ENCODE data around the gene FKBP1A. TPM values are rescaled to one million over a fixed set of nuclear protein-coding genes. Genes with fewer than 3 reads are reported as not detected.

Gene FKBP1A
- total and polyA plus RNA-seq, 2 of the 4 experiments (the other 2 are of a cell fraction), result 120 to 528 TPM

DNA sequence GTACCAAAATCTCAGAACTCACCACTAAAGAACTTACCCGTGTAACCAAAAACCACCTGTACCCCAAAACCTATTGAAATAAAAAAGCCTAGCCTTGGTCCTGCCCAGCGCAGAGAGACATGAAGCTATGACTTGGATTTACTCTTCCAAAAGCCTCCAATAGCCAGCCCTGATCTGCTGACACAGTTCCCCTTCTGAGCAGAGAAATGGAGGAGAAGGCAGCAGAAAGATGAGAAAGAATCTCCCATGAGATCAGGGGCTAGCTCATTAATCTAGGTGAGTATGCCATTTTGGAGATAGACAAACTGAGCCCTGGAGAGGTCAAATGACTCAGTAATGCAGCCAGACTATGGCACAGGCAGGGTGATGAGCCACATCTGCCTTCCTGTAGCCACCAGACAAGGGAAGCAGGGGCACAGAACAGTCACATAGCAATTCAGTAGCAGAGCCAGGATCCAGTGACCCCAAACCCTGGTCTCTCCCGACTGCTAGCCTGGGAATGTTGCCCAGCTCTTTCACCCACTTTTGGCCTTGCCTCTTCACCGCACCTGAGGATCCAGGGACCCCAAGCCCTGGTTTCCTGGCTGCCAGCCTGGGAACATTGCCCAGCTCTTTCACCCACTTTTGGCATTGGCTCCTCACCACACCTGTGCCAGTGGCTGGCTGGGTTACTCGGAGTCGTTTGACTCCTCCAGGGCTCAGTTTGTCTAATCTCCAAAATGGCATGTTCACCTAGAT, 56.7 kb downstream of the FKBP1A start (continued):
- no peak for TF ChIP-seq RCOR1 (IDR thresholded peaks at IDR 0.05; ENCODE audit: insufficient replicate concordance, low read length)

DNA sequence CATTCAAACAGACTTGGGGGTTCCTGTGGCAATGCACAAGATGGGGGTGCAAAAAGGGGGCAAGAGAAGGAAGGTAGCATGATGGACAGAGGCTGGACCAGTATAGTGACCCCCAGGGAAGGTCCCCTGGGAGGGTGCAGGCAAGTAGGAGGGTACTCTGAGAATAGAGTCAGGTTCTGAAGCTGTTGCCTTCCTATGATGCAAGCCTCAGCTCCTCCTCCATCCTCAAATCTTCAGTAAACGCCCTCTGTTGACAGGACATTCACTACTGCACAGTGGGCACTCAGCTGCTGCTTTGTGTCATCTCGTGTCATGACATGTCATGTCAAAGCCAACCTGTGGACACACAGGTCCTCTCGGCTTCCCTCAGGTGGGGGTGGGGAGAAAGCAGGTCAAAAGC, 58.1 kb downstream of the FKBP1A start:
- H3K27me3 ChIP-seq (ENCODE audit: control insufficient read depth, insufficient read depth, low read length), result no peaks in the 10 kb centered on the region
- H4K8ac ChIP-seq (ENCODE audit: low read depth in 2 of 2, low read length in 2 of 2), result no peak overlapping the region
- no peak overlapping the region for H2AK9ac ChIP-seq (replicated peaks; ENCODE audit: low read depth, low read length, poor library complexity)
- no peak overlapping the region for H4K5ac ChIP-seq (ENCODE audit: low read depth, low read length)
- intact Hi-C loops (cut with micrococcal nuclease), result no loop called here
- H3K56ac ChIP-seq (ENCODE audit: extremely low read depth, insufficient read depth, low read length), result no peak overlapping the region
- no peak overlapping the region for H3K23ac ChIP-seq (ENCODE audit: low read depth, low read length)
- peaks cover 35% of the 10 kb centered on the region for H3K9me1 ChIP-seq (ENCODE audit: insufficient read depth, low read length)
- no peak overlapping the region for H3K18ac ChIP-seq (ENCODE audit: low read depth, low read length)
- H2AK5ac ChIP-seq (ENCODE audit: low read depth, low read length), result 0 out of 2 replicates have a peak overlapping the region, but pooled peaks have one; percentile 49
- H3K4ac ChIP-seq (ENCODE audit: low read depth, low read length), result peak overlapping the region; percentile 40
- DNase-seq (no peak), ATAC-seq (ENCODE audit: low read depth) (peak; percentile 29; the same call in 1 of the 2 replicates)
- dilution Hi-C loops (cut with HindIII; ENCODE audit: low sequenced_read_pairs, unreplicated experiment), result no loop called here
- no peak overlapping the region for H3K14ac ChIP-seq (replicated peaks; ENCODE audit: low read depth, low read length)
- no peak overlapping the region for H2BK5ac ChIP-seq (ENCODE audit: low read depth, low read length, poor library complexity, severe bottlenecking)
- no peak overlapping the region for H2BK15ac ChIP-seq (ENCODE audit: low read depth, low read length)
- H3K4me2 ChIP-seq (ENCODE audit: low read depth, low read length), result no peak overlapping the region
- no peaks in the 10 kb centered on the region for H3K9me3 ChIP-seq (ENCODE audit: control insufficient read depth, insufficient read depth, low read length)
- H2BK20ac ChIP-seq (ENCODE audit: low read depth, low read length), result no peak overlapping the region
- no peak overlapping the region for H3K9ac ChIP-seq (ENCODE audit: low read depth, low read length)
- peaks cover 9% of the 10 kb centered on the region for H3K4me1 ChIP-seq (ENCODE audit: control insufficient read depth, insufficient read depth, low read length)
- ChIA-PET POLR2A (ENCODE audit: unreplicated experiment) (no interaction called here), CTCF (no interaction called here)
- 80% methylated on average over 1 of the region's 3 CpGs; no CpG with 5 or more reads in 1 of the 2 experiments for WGBS, 2 experiments (ENCODE audit: extremely low coverage in 2 of 2, insufficient read length in 1 of 2)
- peaks cover 11% of the 10 kb centered on the region for H4K20me1 ChIP-seq (ENCODE audit: insufficient read depth, low read length)
- TF ChIP-seq SMC3 (IDR thresholded peaks at IDR 0.05; ENCODE audit: low read depth, low read length), result no peak
- no peak for TF ChIP-seq MXI1 (IDR thresholded peaks at IDR 0.05; ENCODE audit: borderline replicate concordance, low read depth, low read length)
- TF ChIP-seq RCOR1 (IDR thresholded peaks at IDR 0.05; ENCODE audit: insufficient replicate concordance, low read length), result no peak
- no peak for TF ChIP-seq CHD1 (IDR thresholded peaks at IDR 0.05; ENCODE audit: low read depth, low read length)
- no TSS peak for BruUV-seq (replicated peaks)
- H2AFZ ChIP-seq (replicated peaks; ENCODE audit: low read length, poor library complexity), result no peak overlapping the region
- H3K27ac ChIP-seq (ENCODE audit: insufficient read depth, low read length), result no peak overlapping the region
- H3K36me3 ChIP-seq (ENCODE audit: control insufficient read depth, insufficient read depth, low read length), result peaks cover 9% of the 10 kb centered on the region; the same call in 1 of the 2 replicates
- no peak overlapping the region for H4K91ac ChIP-seq (ENCODE audit: insufficient read depth, low read depth, low read length)
- H2BK120ac ChIP-seq (ENCODE audit: low read depth, low read length), result no peak overlapping the region
- peaks cover 44 to 80% of the 10 kb centered on the region in 2 experiments for H3K79me1 ChIP-seq (ENCODE audit: low read depth in 1 of 2, low read length in 2 of 2)
- in situ Hi-C loops (cut with MboI; ENCODE audit: low sequenced_read_pairs), result loop anchor here (25.0 kb wide), 1 partner anchor 503 kb away; no protein-coding TSS in a partner anchor
- H3K4me3 ChIP-seq (ENCODE audit: insufficient read depth, low read depth, low read length), result no peak overlapping the region
